Astrocyte (in vitro differentiated cells and primary cell): ENCODE measurements around the gene RAD51B.

Experiments used
- CTCF ChIP-seq: IDR thresholded peaks from 2 replicates; pipeline ENCODE4 v1.5.1; 2011; ENCODE audit warnings: low read depth, mild to moderate bottlenecking, inconsistent platforms, low read length, moderate library complexity; ENCODE audit not compliant: insufficient read depth
- EZH2 ChIP-seq: IDR thresholded peaks from 2 replicates; pipeline ENCODE4 v1.6.1; 2012; ENCODE audit warnings: mild to moderate bottlenecking, low read length, inconsistent platforms; ENCODE audit not compliant: insufficient read depth

GRCh38 chr14:68166731-68167382 is 347.3 kb downstream of the RAD51B start:
- TF ChIP-seq CTCF (no peak), EZH2 (no peak)
